Keratinocyte (primary cell): Measurements from ENCODE around the gene NME8. TPM values are rescaled to one million over a fixed set of nuclear protein-coding genes. Genes with fewer than 3 reads are reported as not detected.

Source experiments
- DNase-seq: peaks from one replicate; pipeline ENCODE4 v3.0.0-alpha.2; 2011; ENCODE audit warnings: low read depth, missing footprints, low spot score
- FAIRE-seq: peaks from 2 replicates; lab custom pipeline; 2011; peaks lifted over from hg19 to GRCh38; lab: Jason Lieb, UNC
- H2AFZ ChIP-seq: 2 replicates; pipeline ENCODE4 v1.6.0; 2012; ENCODE audit warnings: low read length, control low read depth, inconsistent platforms; ENCODE audit not compliant: control insufficient read depth
- H3K27ac ChIP-seq: 2 replicates; pipeline ENCODE4 v1.5.1; 2011; ENCODE audit warnings: low read length; ENCODE audit not compliant: control insufficient read depth, insufficient read depth
- H3K27me3 ChIP-seq: 3 replicates; pipeline ENCODE4 v1.6.0; 2011; ENCODE audit warnings: low read length; ENCODE audit not compliant: control insufficient read depth, insufficient read depth; ENCODE audit errors: extremely low read depth
- H3K36me3 ChIP-seq, 2 experiments: 2 replicates in 1 of 2; 3 replicates in 1 of 2; pipeline ENCODE4 v1.5.1; 2011; ENCODE audit warnings: low read length in 2 of 2, mild to moderate bottlenecking in 1 of 2; ENCODE audit not compliant: control insufficient read depth in 2 of 2, insufficient read depth in 2 of 2; ENCODE audit errors: extremely low read depth in 1 of 2
- H3K4me1 ChIP-seq: 3 replicates; pipeline ENCODE4 v1.5.1; 2011; ENCODE audit warnings: low read length; ENCODE audit not compliant: control insufficient read depth, insufficient read depth; ENCODE audit errors: extremely low read depth
- H3K4me2 ChIP-seq: 3 replicates; pipeline ENCODE4 v1.6.0; 2011; ENCODE audit warnings: low read depth, low read length; ENCODE audit not compliant: control insufficient read depth, insufficient read depth; ENCODE audit errors: extremely low read depth
- H3K4me3 ChIP-seq, 3 experiments: fragments of 200-600 bp in 1 of 3; sonication (generic) in 1 of 3; 2 replicates in 2 of 3; 3 replicates in 1 of 3; pipeline ENCODE4 v1.5.1; 2011 to 2016; ENCODE audit warnings: low read length in 3 of 3, mild to moderate bottlenecking in 3 of 3, control low read depth in 2 of 3, inconsistent platforms in 1 of 3, low read depth in 1 of 3, mixed read lengths in 1 of 3, mixed run types in 1 of 3, moderate library complexity in 1 of 3; ENCODE audit not compliant: control insufficient read depth in 2 of 3, insufficient read depth in 2 of 3; ENCODE audit errors: extremely low read depth in 1 of 3
- H3K79me2 ChIP-seq: 2 replicates; pipeline ENCODE4 v1.6.0; 2012; ENCODE audit warnings: low read length; ENCODE audit not compliant: control insufficient read depth, insufficient read depth
- H3K9ac ChIP-seq: 3 replicates; pipeline ENCODE4 v1.6.0; 2011; ENCODE audit warnings: low read length; ENCODE audit not compliant: control insufficient read depth, insufficient read depth; ENCODE audit errors: extremely low read depth
- H3K9me1 ChIP-seq: 3 replicates; pipeline ENCODE4 v1.6.0; 2011; ENCODE audit warnings: low read length; ENCODE audit not compliant: control insufficient read depth, insufficient read depth; ENCODE audit errors: extremely low read depth
- H3K9me3 ChIP-seq: 2 replicates; pipeline ENCODE4 v1.5.1; 2012; ENCODE audit warnings: low read depth, low read length; ENCODE audit not compliant: control insufficient read depth
- H4K20me1 ChIP-seq: 3 replicates; pipeline ENCODE4 v1.6.0; 2011; ENCODE audit warnings: low read length; ENCODE audit not compliant: control insufficient read depth, insufficient read depth; ENCODE audit errors: extremely low read depth
- CTCF ChIP-seq, 3 experiments: IDR thresholded peaks in 1 of 3; conservative IDR thresholded peaks in 1 of 3; optimal IDR thresholded peaks in 1 of 3; 2 replicates in 2 of 3; 3 replicates in 1 of 3; pipeline versions ENCODE3 to v1.5.1; 2011; ENCODE audit warnings: low read length in 3 of 3, mild to moderate bottlenecking in 3 of 3, moderate library complexity in 2 of 3, control low read depth in 1 of 3, inconsistent platforms in 1 of 3; ENCODE audit not compliant: insufficient read depth in 2 of 3; ENCODE audit errors: extremely low read depth in 1 of 3
- EZH2 ChIP-seq: IDR thresholded peaks from one replicate; pipeline ENCODE4 v1.6.1; 2012; ENCODE audit warnings: inconsistent platforms, mild to moderate bottlenecking, low read length, moderate library complexity
- dilution Hi-C: fragments of 300-500 bp; cut with MboI; formaldehyde crosslinking; loops from one replicate; pipeline ENCODE4 v1.7.0; 2020; ENCODE audit warnings: low sequenced_read_pairs; ENCODE audit not compliant: extremely low pct_ligation_motif_present
- polyA plus RNA-seq, 5 experiments: library from polyadenylated mRNA; depleted of rRNA in 3 of 5; stranded (reverse) in 3 of 5; stranded (forward) in 1 of 5; unstranded in 1 of 5; fragments of >200 nt; gene quantifications; 1 replicate in 1 of 5; 2 replicates in 3 of 5; 3 replicates in 1 of 5; pipeline versions ENCODE4 v1.2.1 to v1.2.3, GENCODE V29; 2011 to 2012; ENCODE audit warnings: missing spikeins in 2 of 5, low read depth in 1 of 5, low replicate concordance in 1 of 5

NME8 gene
- polyA plus RNA-seq, 1 donor (not counting 4 experiments of a cell fraction or from before 2014, with no cell fraction given) = not detected

- Histone ChIP-seq H3K36me3 (no peaks in the 10 kb centered on the region), H3K9me1 (no peaks in the 10 kb centered on the region), H3K9ac (no peak overlapping the region), H3K4me3 (no peak overlapping the region), H3K27ac (no peak overlapping the region), H3K4me2 (no peak overlapping the region), H2AFZ (no peak overlapping the region), H4K20me1 (no peaks in the 10 kb centered on the region), H3K79me2 (no peaks in the 10 kb centered on the region), H3K9me3 (peaks cover 2% of the 10 kb centered on the region), H3K4me1 (no peaks in the 10 kb centered on the region), H3K27me3 (no peaks in the 10 kb centered on the region)
- TF ChIP-seq CTCF (optimal IDR thresholded peaks at IDR 0.05 in 1 of 3, IDR thresholded peaks at IDR 0.05 in 1 of 3, conservative IDR thresholded peaks at IDR 0.05 in 1 of 3; ENCODE audit: extremely low read depth in 1 of 3, insufficient read depth in 2 of 3, low read length in 3 of 3) (no peak), EZH2 (no peak)
- DNase-seq (no peak), FAIRE-seq (no peak)
- dilution Hi-C loops = no loop called here
Observed at GRCh38 chr7:37933018-37933566, 84.7 kb downstream of the NME8 start.

GRCh38 chr7:37942934-37943610 is 94.7 kb downstream of the NME8 start:
- no peak overlapping the region for H3K27ac ChIP-seq
- H3K9ac ChIP-seq = no peak overlapping the region
- TF ChIP-seq CTCF (optimal IDR thresholded peaks at IDR 0.05 in 1 of 3, IDR thresholded peaks at IDR 0.05 in 1 of 3, conservative IDR thresholded peaks at IDR 0.05 in 1 of 3; ENCODE audit: extremely low read depth in 1 of 3, insufficient read depth in 2 of 3, low read length in 3 of 3) (no peak), EZH2 (no peak)
- H2AFZ ChIP-seq = no peak overlapping the region
- DNase-seq (no peak), FAIRE-seq (no peak)
- H3K9me1 ChIP-seq = no peaks in the 10 kb centered on the region
- dilution Hi-C loops = no loop called here
- no peaks in the 10 kb centered on the region for H4K20me1 ChIP-seq
- H3K4me2 ChIP-seq = no peak overlapping the region
- H3K36me3 ChIP-seq = no peaks in the 10 kb centered on the region
- H3K79me2 ChIP-seq = no peaks in the 10 kb centered on the region
- no peak overlapping the region for H3K4me3 ChIP-seq
- H3K27me3 ChIP-seq = no peaks in the 10 kb centered on the region
- H3K4me1 ChIP-seq = no peaks in the 10 kb centered on the region
- no peaks in the 10 kb centered on the region for H3K9me3 ChIP-seq
